ENCODE measurements around the gene TMEM120B. TPM values are rescaled to one million over a fixed set of nuclear protein-coding genes. Genes with fewer than 3 reads are reported as not detected.

TMEM120B gene
- total and polyA plus RNA-seq, 2 of the 13 experiments (the other 11 are each of a cell fraction or from before 2014, with no cell fraction given), result 7.1 to 12.9 TPM

- TF ChIP-seq FOXK2 (IDR thresholded peaks at IDR 0.05) (no peak), POLR2G (IDR thresholded peaks at IDR 0.05; ENCODE audit: low read depth, low read length) (peak; percentile 43; the same call in 1 of the 2 replicates), NFKB2 (CRISPR knock-in tag; IDR thresholded peaks at IDR 0.05; ENCODE audit: borderline replicate concordance) (peak; percentile 71; the same call in 1 of the 2 replicates), ZNF720 (CRISPR knock-in tag; IDR thresholded peaks at IDR 0.05) (no peak), STAT5B (CRISPR knock-in tag; IDR thresholded peaks at IDR 0.05) (no peak), RARA (CRISPR knock-in tag; IDR thresholded peaks at IDR 0.05) (no peak), ZBTB21 (CRISPR knock-in tag; IDR thresholded peaks at IDR 0.05) (no peak), GMEB2 (CRISPR knock-in tag; IDR thresholded peaks at IDR 0.05; ENCODE audit: low read depth) (peak; percentile 63; the same call in 1 of the 2 replicates), ZNF205 (CRISPR knock-in tag; IDR thresholded peaks at IDR 0.05) (peak; percentile 36; the same call in 1 of the 2 replicates), PAWR (CRISPR knock-in tag; IDR thresholded peaks at IDR 0.05; ENCODE audit: borderline replicate concordance) (peak; percentile 89; the same call in 1 of the 2 replicates), KDM5B (CRISPR knock-in tag; IDR thresholded peaks at IDR 0.05; ENCODE audit: borderline replicate concordance) (peak; percentile 66; the same call in 1 of the 2 replicates), HNRNPK (IDR thresholded peaks at IDR 0.05; ENCODE audit: low read depth, low read length, poor library complexity, severe bottlenecking) (no peak), TBP (CRISPR knock-in tag; IDR thresholded peaks at IDR 0.05) (0 out of 2 replicates have a peak, but pooled peaks have one; percentile 53), ELF4 (CRISPR knock-in tag; IDR thresholded peaks at IDR 0.05; ENCODE audit: borderline replicate concordance) (no peak), SMAD3 (CRISPR knock-in tag; IDR thresholded peaks at IDR 0.05) (no peak), HNF4A (CRISPR knock-in tag; IDR thresholded peaks at IDR 0.05) (peak; percentile 47; the same call in 1 of the 2 replicates), ZNF775 (CRISPR knock-in tag; IDR thresholded peaks at IDR 0.05; ENCODE audit: borderline replicate concordance) (peak; percentile 52; the same call in 1 of the 2 replicates), ONECUT2 (CRISPR knock-in tag; IDR thresholded peaks at IDR 0.05) (no peak), ZNF552 (CRISPR knock-in tag; IDR thresholded peaks at IDR 0.05; ENCODE audit: borderline replicate concordance) (peak; percentile 75), KLF9 (CRISPR knock-in tag; IDR thresholded peaks at IDR 0.05; ENCODE audit: low read depth) (peak; percentile 88), KLF15 (CRISPR knock-in tag; IDR thresholded peaks at IDR 0.05; ENCODE audit: borderline replicate concordance) (no peak), KDM4B (CRISPR knock-in tag; IDR thresholded peaks at IDR 0.05) (0 out of 2 replicates have a peak, but pooled peaks have one; percentile 56), TCF7 (IDR thresholded peaks at IDR 0.05; ENCODE audit: low read depth) (no peak)
- TF ChIP-seq, protein P1, sequence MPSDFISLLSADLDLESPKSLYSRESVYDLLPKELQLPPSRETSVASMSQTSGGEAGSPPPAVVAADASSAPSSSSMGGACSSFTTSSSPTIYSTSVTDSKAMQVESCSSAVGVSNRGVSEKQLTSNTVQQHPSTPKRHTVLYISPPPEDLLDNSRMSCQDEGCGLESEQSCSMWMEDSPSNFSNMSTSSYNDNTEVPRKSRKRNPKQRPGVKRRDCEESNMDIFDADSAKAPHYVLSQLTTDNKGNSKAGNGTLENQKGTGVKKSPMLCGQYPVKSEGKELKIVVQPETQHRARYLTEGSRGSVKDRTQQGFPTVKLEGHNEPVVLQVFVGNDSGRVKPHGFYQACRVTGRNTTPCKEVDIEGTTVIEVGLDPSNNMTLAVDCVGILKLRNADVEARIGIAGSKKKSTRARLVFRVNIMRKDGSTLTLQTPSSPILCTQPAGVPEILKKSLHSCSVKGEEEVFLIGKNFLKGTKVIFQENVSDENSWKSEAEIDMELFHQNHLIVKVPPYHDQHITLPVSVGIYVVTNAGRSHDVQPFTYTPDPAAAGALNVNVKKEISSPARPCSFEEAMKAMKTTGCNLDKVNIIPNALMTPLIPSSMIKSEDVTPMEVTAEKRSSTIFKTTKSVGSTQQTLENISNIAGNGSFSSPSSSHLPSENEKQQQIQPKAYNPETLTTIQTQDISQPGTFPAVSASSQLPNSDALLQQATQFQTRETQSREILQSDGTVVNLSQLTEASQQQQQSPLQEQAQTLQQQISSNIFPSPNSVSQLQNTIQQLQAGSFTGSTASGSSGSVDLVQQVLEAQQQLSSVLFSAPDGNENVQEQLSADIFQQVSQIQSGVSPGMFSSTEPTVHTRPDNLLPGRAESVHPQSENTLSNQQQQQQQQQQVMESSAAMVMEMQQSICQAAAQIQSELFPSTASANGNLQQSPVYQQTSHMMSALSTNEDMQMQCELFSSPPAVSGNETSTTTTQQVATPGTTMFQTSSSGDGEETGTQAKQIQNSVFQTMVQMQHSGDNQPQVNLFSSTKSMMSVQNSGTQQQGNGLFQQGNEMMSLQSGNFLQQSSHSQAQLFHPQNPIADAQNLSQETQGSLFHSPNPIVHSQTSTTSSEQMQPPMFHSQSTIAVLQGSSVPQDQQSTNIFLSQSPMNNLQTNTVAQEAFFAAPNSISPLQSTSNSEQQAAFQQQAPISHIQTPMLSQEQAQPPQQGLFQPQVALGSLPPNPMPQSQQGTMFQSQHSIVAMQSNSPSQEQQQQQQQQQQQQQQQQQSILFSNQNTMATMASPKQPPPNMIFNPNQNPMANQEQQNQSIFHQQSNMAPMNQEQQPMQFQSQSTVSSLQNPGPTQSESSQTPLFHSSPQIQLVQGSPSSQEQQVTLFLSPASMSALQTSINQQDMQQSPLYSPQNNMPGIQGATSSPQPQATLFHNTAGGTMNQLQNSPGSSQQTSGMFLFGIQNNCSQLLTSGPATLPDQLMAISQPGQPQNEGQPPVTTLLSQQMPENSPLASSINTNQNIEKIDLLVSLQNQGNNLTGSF (CRISPR knock-in tag; IDR thresholded peaks at IDR 0.05), result peak; percentile 87
These were observed 81.4 kb downstream of the TMEM120B start (continued) for GRCh38 chr12:121793838-121794533.
